ENCODE results near the gene LAMC2.

LAMC2 gene

GRCh38 chr1:183223467-183223866, 37.4 kb downstream of the LAMC2 start:
- no peak for TF ChIP-seq USF1 (IDR thresholded peaks at IDR 0.05)
- no peak for TF ChIP-seq YY1 (IDR thresholded peaks at IDR 0.05; ENCODE audit: low read depth)
- TF ChIP-seq MAX (IDR thresholded peaks at IDR 0.05): no peak
- no peak for TF ChIP-seq CREB1 (IDR thresholded peaks at IDR 0.05; ENCODE audit: low read depth)

- TF ChIP-seq YY1 (IDR thresholded peaks at IDR 0.05; ENCODE audit: low read depth) (no peak), CEBPB (IDR thresholded peaks at IDR 0.05) (0 out of 2 replicates have a peak, but pooled peaks have one; percentile 20), FOXM1 (IDR thresholded peaks at IDR 0.05; ENCODE audit: borderline replicate concordance, low read depth) (peak; percentile 13; the same call in 1 of the 2 replicates)
Observed at GRCh38 chr1:183226361-183226760, 40.3 kb downstream of the LAMC2 start.

- TF ChIP-seq EP300 (IDR thresholded peaks at IDR 0.05; ENCODE audit: borderline replicate concordance) (peak; percentile 89), REST (IDR thresholded peaks at IDR 0.05; ENCODE audit: low read depth) (no peak), CEBPB (IDR thresholded peaks at IDR 0.05) (no peak; the same call in 1 of the 2 replicates), ZBTB7A (IDR thresholded peaks at IDR 0.05; ENCODE audit: low read depth) (no peak), YY1 (IDR thresholded peaks at IDR 0.05; ENCODE audit: low read depth) (peak; percentile 63; the same call in 1 of the 2 replicates), TEAD4 (IDR thresholded peaks at IDR 0.05) (peak; percentile 67), NFIC (IDR thresholded peaks at IDR 0.05) (peak; percentile 61; the same call in 1 of the 2 replicates), MAX (IDR thresholded peaks at IDR 0.05) (peak; percentile 54), TCF12 (IDR thresholded peaks at IDR 0.05; ENCODE audit: low read depth) (peak; percentile 81), TAF1 (IDR thresholded peaks at IDR 0.05; ENCODE audit: low read depth) (no peak), FOXM1 (IDR thresholded peaks at IDR 0.05; ENCODE audit: borderline replicate concordance, low read depth) (peak; percentile 65; the same call in 1 of the 2 replicates), RAD21 (IDR thresholded peaks at IDR 0.05; ENCODE audit: low read depth) (peak; percentile 21; the same call in 1 of the 2 replicates)
Observed at GRCh38 chr1:183226963-183227362, 40.9 kb downstream of the LAMC2 start.

- TF ChIP-seq RAD21 (IDR thresholded peaks at IDR 0.05; ENCODE audit: low read depth) (peak; percentile 82), MAX (IDR thresholded peaks at IDR 0.05) (no peak)
Observed at GRCh38 chr1:183227422-183228346, 41.6 kb downstream of the LAMC2 start.

- TF ChIP-seq CREB1 (IDR thresholded peaks at IDR 0.05; ENCODE audit: low read depth) (no peak), EGR1 (IDR thresholded peaks at IDR 0.05) (no peak), RAD21 (IDR thresholded peaks at IDR 0.05; ENCODE audit: low read depth) (no peak), FOXM1 (IDR thresholded peaks at IDR 0.05; ENCODE audit: borderline replicate concordance, low read depth) (no peak), EP300 (IDR thresholded peaks at IDR 0.05; ENCODE audit: borderline replicate concordance) (no peak), TEAD4 (IDR thresholded peaks at IDR 0.05) (no peak), YY1 (IDR thresholded peaks at IDR 0.05; ENCODE audit: low read depth) (no peak), MAX (IDR thresholded peaks at IDR 0.05) (no peak), CEBPB (IDR thresholded peaks at IDR 0.05) (no peak), NFIC (IDR thresholded peaks at IDR 0.05) (no peak), USF1 (IDR thresholded peaks at IDR 0.05) (no peak), ZBTB7A (IDR thresholded peaks at IDR 0.05; ENCODE audit: low read depth) (no peak), TAF1 (IDR thresholded peaks at IDR 0.05; ENCODE audit: low read depth) (no peak), REST (IDR thresholded peaks at IDR 0.05; ENCODE audit: low read depth) (no peak)
Observed at GRCh38 chr1:183228347-183229220, 42.5 kb downstream of the LAMC2 start.
